CD4-positive, alpha-beta T cell treated with Interferon gamma for 1 hour (primary cell): ENCODE data around the gene OSBPL5.
A peak's percentile ranks its signal among the peaks of the same experiment; 100 is the strongest.
"Not testable (repeated sequence)": the region's sequence is repeated elsewhere in the genome, so short reads cannot be mapped to it uniquely, and the experiment has no call there.

Experiments
- DNase-seq: peaks from one replicate; pipeline ENCODE4 v3.0.0-alpha.2; 2020

OSBPL5 gene

DNA sequence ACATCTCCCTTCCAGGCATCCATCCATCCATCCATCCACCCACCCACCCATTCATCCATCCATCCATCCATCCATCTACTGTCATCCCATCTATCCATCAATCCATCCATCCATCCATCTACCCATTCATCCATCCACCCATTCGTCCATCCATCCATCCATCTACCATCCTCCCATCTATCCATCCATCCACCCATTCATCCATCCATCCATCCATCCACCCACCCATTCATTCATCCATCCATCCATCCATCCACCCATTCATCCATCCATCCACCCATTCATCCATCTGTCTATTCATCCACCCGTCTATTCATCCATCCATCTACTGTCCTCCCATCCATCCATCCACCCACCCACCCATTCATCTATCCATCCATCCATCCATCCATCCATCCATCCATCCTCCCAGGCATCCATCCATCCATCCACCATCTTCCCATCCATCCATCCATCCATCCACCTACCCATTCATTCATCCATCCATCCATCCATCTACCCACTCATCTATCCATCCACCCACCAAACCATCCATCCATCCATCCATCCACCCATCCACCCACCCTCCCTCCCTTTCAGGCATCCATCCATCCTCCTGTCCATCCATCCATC is 33.7 kb downstream of the OSBPL5 start:
- no peak for DNase-seq

DNA sequence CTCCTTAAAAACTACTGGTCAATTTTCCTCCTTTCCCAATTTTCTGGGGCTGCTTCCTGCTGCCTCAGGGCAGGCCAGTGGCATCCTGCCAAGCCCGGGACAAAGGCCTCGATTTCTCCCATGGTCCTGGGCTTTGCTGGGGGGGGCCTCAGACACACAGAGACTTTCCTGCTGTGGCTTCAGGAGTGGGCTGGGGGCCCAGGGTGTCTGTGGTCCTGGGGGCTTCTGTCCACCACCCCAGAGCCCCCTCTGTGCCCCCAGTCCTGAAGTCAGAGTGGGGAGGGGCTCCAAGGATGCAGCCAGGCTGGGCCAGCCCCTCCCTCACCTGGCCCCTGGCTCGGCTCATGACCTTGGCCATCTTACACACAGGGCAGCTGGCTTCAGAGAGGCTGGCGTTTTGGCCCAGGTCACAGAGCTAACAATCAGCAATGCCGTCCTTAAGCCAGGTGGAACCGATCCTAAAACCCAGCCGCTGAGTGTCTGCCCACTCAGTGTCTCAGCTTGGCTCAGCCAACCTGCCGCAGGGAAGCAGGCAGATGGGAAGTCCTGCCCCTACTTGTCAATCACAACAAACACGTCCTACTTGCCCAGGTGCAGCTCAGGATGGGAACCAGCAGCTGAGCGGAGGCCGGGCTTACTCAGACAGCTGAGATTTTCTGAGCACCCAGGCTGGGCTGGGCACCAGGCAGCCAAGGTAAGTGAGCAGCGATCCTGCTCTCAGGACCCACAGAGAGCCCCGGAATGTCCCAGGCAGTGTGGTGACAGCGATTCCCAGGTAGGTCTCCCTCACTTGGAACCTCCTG is 34.6 kb downstream of the OSBPL5 start:
- no peak for DNase-seq

DNA sequence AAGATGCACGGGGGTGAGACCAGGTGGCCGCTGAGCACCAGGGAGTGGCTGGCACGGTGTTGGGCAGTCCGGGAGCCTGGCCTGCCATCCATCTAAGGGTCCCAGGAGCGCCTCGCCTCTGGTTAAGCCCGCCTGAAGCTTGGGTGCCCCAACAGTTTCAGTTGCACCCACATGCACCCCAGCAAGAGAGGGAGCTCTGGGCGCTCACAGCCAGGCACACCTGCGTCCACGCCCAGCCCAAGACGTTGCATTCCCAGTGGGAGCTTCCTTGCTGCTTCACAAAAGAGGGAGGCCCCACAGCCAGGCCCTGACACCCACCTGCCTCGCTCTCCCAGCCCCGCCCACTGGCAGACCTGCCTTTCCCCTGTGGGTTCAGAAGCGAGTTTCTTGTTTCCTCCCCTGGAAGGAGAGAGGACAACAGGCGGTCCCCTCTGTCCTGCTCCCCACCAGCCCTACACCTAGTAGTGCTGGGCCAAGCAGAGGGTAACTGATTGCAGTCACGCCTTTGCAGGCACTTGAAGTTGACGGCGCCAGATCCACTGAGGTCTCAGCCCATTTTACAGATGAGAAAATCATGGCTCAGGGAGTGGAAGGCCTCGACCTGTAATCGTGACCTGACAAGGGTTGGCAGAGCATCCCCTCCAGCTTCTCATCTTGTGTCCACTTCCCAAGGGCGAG is 35.4 kb downstream of the OSBPL5 start:
- no peak for DNase-seq

DNA sequence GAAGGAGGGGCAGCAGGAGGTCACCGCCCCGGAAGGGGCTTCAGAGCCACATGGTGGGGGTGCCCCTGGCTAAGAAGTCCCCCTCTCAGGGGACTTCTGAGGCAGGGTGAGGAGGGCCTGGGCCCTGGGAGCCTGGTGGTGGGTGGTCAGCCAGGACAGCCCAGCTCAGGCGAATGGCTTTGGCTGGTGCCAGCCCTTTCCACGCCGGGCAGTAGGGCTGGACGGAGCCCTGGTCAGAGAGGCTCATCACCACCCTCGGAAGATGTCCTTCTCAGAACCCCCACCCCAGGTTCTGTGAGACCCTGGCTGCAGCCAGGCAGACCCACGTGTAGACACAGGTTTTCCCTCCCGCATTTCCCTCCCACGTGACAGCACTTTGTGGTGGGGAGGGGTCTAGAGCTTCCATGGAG is 35.9 kb downstream of the OSBPL5 start:
- no peak for DNase-seq

DNA sequence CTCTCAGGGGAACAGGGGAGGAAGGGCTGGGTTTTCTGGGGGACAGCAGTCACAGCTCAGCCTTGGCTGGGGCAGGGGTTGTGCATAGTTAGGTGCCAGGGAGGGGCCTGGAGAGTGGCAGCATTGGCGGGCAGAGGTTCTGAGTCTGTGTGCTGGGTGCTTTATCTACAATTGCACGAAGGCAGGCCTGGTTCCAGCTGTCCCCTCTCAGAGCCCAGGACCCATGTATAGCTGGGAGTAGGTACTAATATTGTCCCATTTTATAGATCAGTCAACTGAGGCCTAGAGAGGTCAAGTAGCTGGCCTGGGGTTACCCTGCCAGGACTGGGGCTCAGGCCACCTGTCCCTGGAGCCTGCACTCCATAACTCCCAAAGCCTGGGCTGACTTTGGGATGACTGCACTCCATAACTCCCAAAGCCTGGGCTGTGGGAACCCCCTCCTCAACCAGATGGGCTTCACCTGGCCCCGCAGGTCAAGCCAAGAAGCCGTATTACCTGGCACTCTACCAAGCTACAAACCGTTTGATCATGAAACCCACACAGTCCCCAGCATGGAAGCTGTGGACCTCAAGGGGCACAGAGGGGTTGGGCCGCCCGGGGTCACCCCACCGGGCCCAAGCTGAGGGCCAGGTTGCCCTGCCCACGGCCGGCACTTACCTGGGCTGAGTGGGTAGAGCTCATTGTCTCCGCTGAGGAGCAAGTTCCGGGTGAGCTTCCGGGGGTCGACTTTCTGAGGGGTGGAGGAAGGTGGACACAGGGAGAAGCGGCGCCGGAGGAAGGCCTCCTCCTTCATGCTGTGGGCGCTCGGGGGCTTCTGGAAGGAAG is 36.5 kb downstream of the OSBPL5 start:
- DNase-seq, result no peak

DNA sequence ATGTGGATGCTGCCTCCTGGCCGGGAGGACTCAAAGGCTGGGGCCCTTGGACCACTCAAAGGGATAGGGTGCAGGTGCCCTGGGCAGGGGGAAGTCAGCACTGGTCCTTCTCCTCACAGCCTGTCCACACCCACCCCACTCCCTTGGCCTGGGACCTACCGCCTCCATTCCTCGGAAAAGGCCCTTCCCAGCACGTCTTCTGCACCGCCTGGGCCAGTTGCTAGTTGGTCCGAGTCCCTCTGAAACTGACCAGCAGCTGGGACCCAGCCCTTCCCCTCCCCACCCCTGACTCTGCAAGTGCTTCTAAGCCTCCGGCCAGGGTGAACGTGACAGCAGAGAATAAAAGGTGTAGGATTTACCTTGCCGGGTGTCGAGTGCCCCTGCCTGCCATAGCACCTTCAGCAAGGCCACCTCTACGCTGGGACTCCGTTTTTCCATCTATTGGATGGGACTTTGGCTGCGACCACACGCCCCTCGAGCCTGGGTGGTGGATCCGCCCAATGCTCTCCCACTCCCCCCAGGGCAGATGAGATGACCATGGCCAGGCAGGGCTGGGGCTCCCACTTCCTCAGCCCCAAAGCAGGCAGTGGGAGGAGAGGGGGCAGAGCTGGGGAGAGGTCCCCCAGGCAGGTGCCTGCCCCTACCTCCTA is 37.3 kb downstream of the OSBPL5 start:
- DNase-seq, result no peak

DNA sequence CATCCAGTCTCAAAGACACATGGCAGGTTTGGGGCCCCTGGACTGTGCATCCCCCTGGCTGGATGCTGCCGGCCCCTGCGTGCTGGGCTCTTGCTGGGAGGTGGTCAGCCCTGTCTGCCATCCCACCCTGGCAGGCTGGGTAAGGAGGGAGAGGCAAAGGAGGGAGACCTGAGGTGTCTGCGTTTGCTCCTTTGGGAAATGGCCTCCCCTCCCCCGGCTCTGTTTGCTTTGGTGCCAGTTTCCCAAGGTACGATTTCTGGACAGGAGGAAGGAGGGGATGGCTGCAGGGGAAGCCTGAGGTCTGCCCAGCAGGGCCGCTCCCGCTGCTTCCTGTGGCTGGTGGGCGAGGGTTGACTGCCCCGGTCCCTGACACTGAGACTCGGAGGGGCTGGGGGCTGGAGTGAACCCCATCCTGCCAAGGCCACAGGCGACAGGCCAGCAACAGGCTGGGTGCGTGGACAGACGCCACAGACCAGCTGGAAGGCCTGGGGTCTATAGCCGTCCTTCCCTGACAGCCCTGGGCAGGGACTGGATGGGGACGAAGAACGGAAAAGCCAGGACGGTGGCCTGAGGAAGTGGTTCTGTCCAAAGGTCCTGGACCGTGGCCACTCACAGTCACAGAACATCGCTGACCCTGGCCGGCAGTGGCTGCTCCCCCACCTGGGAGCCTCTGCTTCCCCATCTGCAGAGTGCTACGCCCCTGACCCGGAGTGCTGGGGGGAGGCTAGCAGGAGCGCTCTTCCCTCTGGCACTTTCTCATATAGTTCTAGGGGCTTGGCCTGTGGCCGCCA is 38.0 kb downstream of the OSBPL5 start:
- DNase-seq, result no peak

DNA sequence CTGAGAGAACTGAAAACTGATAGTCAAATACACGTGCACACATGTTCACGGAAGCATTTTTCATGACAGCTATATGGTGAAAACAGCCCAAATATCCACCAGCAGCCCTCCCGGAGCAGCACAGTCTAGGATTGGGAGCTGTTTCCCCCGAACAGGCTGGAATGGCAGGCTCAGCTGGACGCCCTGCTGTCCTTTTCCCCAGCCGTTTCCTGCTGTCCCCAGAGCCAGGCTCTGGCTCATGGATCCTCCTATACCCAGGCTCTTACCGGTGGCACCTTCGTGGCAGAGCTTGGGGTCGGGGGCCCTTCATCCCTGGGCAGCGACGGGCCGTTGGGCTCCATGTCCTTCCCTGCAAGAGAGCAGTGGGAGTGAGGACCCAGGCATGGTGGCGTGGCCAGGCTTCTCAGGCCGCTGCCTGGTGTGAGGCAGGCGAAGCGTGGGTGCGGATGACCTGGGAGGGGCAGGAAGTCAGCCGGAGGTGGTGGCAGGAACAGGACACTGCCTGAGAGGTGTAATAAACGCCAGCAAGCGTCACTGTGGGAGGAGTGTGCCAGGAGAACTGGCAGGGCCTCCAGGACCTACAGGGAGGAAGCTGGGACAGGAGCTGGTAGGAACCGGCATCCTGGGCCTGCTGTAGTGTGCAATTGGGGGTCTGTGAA is 38.8 kb downstream of the OSBPL5 start:
- DNase-seq, result no peak

DNA sequence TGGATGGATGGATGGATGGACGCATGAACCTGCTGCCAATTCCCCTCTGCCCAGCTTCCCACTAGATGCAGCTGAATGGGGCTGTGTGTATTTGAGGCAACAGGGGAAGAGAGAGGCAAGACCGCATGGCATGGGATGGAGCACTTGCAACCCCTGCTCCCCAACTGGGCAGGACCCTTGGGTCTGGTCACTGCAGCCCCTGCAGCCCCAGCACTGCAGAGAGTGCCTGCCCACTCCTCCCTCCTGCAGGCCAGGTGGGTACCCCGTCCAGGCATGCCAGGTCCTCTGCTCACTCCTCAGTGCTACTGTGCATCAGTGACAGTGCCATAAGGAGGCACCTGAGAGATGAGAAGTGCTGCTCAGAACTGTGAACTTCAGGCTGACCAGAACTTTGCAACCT is 40.3 kb downstream of the OSBPL5 start:
- DNase-seq, result no peak

DNA sequence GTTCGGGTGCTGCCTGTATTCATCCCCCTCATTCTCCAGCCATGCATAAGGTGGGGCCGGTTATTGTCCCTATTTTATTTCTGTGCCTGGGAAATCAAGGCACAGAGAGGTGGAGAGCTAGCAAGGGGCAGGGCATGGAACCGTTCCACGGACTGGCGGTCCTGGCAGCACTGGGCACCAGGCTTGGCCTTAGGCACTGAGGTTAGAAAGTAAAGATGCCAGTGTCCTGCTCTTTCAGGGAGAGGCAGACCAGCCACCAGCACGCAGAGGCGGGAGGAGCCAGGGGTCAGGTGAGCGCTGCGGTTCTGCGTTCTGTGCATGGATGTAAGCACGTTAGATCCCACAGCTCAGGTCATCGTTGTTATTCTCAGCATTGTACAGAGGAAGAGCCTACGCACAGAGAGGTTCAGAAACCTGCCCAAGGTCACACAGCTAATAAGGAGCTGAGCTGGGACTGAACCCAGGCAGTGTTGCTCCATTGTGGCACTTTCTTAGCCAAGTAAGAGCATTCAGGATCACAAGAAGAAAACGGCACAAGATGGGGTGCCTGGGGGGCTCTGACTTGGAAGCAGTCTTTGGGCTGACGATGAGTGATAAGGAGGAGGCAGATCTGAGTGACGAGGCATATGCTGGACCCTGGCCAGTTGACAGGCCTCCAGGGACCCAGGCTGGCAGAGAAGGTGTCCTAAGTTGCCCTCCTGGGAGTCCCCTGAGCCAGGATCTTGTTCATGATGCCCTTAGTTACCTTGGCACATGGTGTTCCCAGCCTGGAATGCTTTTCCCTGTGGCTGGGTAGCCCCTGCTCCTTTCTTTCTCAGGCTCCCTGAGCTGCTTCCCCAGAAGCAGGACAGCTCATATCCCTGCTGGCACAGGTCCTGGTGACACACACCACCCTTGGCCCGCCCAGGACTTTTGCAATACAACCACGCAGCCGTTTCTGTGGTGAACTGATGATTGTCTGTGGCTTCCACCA is 41.1 kb downstream of the OSBPL5 start:
- peak; percentile 36 for DNase-seq

DNA sequence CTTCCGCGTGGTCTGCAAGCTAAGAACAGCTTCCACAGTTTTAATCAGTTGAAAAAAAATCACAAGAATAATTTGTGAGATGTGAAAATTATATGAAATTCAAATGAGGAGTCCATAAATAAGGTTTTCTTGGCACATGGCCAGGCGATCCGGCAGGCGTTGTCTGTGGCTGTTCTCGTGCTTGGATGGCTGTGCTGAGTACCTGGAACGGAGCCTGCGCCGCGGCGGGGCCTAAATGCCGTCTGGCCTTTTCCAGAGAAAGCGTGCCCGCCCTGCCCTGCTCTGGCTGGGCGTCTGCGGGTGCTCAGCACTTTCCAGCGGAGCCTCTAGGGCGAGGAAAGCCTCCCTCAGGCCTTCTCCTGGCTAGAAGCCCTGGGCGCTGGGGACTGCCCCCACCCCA is 41.8 kb downstream of the OSBPL5 start:
- no peak for DNase-seq

DNA sequence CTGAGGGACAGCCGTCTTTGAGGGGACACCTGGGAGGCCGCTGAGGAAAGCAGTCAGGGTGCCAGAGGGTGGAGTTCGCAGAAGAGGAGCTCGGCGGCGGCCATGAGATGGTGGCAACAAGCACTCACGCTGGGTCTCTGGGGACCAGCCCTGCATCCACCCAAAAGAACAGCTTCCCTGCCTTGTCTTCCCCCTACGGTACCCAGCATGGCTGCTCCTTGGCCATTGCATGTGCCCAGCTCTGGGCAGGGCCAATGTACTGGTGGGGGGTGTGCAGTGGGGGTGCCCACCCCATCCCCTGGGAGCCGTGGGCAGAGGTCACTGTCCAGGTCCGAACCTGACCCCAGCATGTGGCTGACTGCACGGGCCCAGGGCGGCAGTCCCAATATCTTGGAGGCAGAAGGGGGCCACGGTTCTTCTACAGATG is 42.3 kb downstream of the OSBPL5 start:
- DNase-seq, result no peak

DNA sequence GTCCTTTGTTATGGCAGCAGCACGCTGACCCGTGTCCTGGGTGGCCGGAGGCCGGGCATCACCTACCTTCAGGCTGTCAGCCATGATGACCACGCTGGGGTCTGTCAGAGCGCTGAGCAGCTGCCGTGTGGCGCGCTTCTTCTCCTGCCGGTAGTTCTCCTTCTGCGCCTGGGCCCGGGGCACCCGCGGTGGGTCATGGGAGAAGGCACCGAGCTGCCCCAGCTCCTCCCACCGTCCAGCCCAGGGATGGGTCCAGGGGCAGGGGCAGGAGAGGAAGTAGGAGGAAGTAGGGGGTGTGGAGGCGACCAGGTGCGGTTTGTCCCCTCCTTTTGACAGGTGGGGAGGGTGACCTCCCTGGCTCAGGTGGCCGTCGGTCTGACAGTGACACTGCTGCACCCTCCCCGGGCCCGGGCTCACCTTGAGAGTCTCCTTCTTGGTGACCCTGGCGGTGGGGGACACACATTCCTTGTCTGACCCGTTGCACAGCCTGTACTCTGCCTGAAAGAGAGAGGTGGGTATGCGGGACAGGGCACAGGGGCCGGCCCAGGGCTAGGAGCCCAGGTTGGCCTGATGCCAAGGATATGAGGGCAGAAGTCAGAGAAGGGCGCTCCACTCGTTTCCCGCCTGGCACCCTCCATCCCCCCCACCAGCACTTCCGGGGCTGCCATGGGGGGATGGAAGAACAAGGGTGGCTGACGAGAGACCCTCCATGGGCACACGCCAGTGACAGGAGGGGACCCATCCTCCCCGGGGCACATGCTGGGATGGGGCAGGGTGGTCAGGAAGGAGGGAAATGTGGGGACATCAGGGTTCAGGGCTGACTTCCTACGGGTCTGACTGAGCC is 43.0 kb downstream of the OSBPL5 start:
- DNase-seq, result no peak

DNA sequence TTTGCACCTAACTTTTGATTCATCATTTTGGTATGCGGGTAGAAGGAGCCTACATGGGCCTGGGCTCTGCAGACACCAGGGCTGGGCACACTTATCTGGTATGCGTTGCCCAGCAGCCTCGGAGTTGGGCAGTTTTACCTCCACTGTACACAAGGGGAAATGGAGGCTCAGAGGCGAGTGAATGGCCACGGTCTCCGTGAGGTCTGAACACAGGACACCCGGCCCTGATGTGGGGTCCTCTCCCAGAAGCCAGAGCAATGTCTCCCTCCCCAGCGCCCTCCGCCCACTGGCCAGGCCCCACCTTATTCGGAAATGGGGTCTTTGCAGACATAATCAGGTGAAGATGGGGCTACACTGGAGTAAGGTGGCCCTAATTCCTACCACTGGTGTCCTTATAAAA is 43.7 kb downstream of the OSBPL5 start:
- DNase-seq, result no peak

DNA sequence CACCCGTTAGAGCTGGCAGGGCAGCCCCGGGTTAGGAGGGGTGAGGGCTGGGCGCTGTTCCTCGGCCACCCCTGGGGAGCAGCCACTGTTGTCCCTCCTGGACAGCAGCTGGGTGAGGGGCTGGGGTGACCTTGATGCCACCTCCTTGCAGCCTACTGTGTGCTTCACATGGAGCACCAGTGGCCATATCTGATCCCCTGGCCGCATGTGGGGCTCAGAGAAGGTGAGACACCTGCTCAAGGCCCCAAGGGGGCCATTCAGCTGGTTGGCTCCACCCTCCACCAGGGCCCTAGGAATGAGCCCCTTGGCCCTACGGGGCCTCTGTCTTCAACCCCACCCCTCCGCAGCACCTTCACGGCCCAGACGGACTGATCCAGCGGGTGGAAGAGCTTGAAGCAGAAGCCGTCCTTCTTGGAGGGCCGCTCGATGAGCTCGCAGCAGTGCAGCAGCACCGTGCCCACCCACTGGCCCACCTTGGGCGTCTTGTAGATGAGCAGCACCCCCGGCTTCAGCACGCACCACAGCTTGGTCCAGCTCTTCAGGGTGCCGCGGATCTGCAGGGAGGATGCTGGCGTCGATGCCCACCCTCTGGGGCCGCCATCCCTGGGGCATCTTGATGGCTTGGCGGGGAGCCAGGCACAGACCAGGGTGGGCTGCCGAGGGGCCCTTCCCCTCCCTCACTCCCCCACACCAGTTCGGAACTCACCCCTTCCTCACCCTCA is 44.9 kb downstream of the OSBPL5 start:
- no peak for DNase-seq

DNA sequence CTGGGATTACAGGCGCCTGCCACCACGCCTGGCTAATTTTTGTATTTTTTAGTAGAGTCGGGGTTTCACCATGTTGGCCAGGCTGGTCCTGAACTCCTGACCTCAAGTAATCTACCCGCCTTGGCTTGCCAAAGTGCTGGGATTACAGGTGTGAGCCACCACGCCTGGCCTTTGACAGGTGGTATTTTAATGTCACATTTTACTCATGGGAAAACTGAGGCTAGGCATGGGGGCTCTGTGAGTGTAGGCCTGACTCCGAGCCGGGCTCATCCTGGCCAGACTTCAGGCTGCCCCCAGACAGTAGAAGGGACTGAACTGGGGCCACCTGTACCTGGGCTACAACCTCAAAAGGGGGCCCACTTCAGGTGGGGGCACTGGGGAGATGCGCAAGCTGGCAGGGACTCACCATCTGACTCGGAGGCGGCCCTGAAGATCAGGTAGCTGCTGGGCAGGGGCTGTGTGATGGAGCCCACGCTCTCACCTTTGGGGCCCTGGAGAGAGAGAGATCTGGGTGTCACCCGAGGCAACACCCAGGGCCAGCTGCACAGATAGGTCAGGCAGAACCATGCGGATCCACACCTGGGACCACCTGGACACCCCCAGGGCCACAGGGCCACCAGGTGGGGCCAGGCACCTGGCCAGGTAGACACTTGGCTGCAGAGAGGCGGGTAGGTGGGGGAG is 45.8 kb downstream of the OSBPL5 start:
- DNase-seq, result no peak

DNA sequence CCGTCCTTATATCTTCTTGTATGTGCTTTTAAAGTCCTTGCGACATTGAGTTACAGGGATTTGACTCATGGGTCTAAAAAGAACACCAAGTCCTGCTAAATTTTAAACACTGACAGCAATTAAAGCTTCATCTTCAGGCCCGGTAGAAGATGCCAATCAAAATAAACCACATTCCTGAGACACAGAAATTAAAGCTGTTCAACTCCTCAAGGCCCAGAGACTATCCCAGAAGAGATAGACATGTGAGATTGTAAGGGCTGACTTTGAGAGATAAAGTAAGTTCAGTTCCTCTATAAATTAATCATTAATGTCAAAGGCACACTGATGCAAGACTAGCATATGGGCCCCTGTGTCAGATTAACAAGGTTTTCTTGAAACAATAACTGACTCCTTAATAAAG is 49.8 kb downstream of the OSBPL5 start:
- no peak for DNase-seq

DNA sequence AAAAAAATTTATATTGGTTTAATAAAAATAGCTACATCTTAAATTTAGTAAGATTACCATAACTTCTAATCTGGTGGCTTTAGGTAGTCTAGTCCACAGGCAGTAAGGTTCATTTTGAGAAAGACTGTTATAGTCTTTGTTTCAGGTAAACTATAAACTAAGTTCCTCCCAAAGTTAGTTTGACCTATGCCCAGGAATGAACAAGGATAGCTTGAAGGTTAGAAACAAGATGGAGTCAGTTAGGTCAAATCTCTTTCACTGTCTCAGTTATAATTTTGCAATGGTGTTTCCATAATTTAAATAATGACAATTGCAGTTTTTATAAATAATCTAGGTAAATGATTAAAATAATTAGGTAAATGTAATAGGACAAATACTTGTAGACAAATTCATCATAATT is 51.4 kb downstream of the OSBPL5 start:
- not testable (repeated sequence) for DNase-seq
